Activated CD8-positive, alpha-beta T cell treated with anti-CD3 and anti-CD28 coated beads, Interleukin-2, amount 10 ng/mL, durations not matched to agents 7 days and 5 days (primary cell): ENCODE measurements around the gene STIM1. TPM values are rescaled to one million over a fixed set of nuclear protein-coding genes. Genes with fewer than 3 reads are reported as not detected.
A peak's percentile ranks its signal among the peaks of the same experiment; 100 is the strongest.

Experiments
- ATAC-seq: fragments of 150-1000 bp; cut with Tn5 transposase; one replicate; pipeline ENCODE4 v1.10.0; 2021; ENCODE audit warnings: moderate library complexity
- CTCF ChIA-PET: fragments of 350-600 bp; sonication (Branson Sonifier 250); formaldehyde crosslinking; loops from one replicate; lab custom pipeline; 2021; ENCODE audit warnings: antibody characterized with exemption; lab: Charles Lee
- POLR2A ChIA-PET: fragments of 350-600 bp; sonication (Branson Sonifier 250); formaldehyde crosslinking; loops from one replicate; lab custom pipeline; 2021; ENCODE audit warnings: antibody characterized with exemption; lab: Charles Lee
- DNase-seq: peaks from one replicate; pipeline ENCODE4 v3.0.0-alpha.2; 2020
- H3K27ac Mint-ChIP-seq: one replicate; pipeline ENCODE4 v1.8.0; 2021; ENCODE audit warnings: mild to moderate bottlenecking, mixed read lengths
- H3K27me3 Mint-ChIP-seq: one replicate; pipeline ENCODE4 v1.8.0; 2021; ENCODE audit warnings: low read depth, mixed read lengths
- H3K36me3 Mint-ChIP-seq: one replicate; pipeline ENCODE4 v1.8.0; 2021; ENCODE audit warnings: low read depth, mixed read lengths
- H3K4me1 Mint-ChIP-seq: one replicate; pipeline ENCODE4 v1.8.0; 2021; ENCODE audit warnings: low read depth, mixed read lengths
- H3K4me3 Mint-ChIP-seq: one replicate; pipeline ENCODE4 v1.8.0; 2021; ENCODE audit warnings: mild to moderate bottlenecking, mixed read lengths
- H3K9me3 Mint-ChIP-seq: one replicate; pipeline ENCODE4 v1.8.0; 2022; ENCODE audit warnings: mixed read lengths; ENCODE audit not compliant: insufficient read depth
- total RNA-seq, 2 experiments: library from RNA; stranded (reverse); gene quantifications; one replicate each; pipeline ENCODE4 v1.2.3, GENCODE V29; 2021

The STIM1 gene
- total RNA-seq, 2 experiments from 2014 or later, result 97.3 to 104 TPM

DNA sequence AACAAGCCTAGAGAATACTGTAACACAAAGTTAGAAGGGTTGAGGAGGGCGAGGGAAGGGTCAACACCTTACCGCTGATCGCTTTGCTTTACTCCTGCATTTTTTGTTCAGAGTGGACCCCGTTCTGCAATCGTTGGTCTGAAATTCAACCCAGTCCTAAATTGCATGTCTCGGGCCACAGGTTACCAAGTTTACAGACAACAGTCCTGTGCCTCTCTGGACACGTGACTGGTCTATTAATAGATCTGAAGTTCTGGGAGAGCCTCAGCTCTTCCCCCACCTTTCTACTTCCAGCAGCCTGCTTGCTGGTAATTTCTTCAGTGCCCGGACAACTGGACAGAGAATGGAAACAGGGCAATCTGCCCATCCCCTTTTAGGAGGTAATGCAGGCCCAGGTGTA lies 74.2 kb downstream of the STIM1 start:
- H3K36me3 Mint-ChIP-seq, result peaks cover 16% of the 10 kb centered on the region
- ChIA-PET CTCF (interaction anchor here (2.2 kb wide), 1 partner anchor 75 kb away, joined by 11 read pairs; the partner anchor contains the start of gene STIM1), POLR2A (interaction anchor here (0.9 to 2.0 kb wide), 3 partner anchors 9 to 88 kb away, joined by 3 to 5 read pairs (median 5); partner anchors contain the start of gene RHOG)
- H3K27me3 Mint-ChIP-seq, result no peaks in the 10 kb centered on the region
- DNase-seq, result no peak
- no peak for ATAC-seq
- H3K27ac Mint-ChIP-seq, result peak overlapping the region; percentile 18
- H3K4me3 Mint-ChIP-seq, result no peak overlapping the region
- H3K9me3 Mint-ChIP-seq, result no peaks in the 10 kb centered on the region
- peaks cover 38% of the 10 kb centered on the region for H3K4me1 Mint-ChIP-seq

DNA sequence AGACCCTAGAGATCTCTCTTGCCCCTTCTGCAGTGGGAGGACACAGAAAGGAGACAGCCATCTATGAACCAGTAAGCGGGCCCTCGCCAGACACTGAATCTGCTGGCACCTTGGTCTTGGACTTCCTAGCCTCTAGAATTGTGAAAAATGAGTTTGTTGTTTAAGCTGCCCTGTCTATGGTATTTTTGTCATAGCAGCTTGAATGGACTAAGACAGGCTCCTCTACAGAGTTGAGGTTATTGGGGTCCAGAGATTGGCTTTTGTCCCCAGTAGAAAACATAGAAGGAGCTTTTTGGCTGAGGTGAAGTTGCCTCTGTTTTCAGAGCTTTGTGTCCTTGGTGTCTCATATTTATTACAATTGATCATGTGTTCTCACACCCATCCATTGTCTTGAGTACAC lies 77.2 kb downstream of the STIM1 start:
- no peak for ATAC-seq
- H3K27ac Mint-ChIP-seq, result no peak overlapping the region
- H3K4me3 Mint-ChIP-seq, result no peak overlapping the region
- H3K27me3 Mint-ChIP-seq, result no peaks in the 10 kb centered on the region
- CTCF ChIA-PET, result interaction anchor here (0.6 to 1.4 kb wide), 3 partner anchors 10 to 52 kb away, joined by 3 to 4 read pairs (median 3); no protein-coding TSS in a partner anchor
- H3K36me3 Mint-ChIP-seq, result peaks cover 35% of the 10 kb centered on the region
- no peak for DNase-seq
- POLR2A ChIA-PET, result interaction anchor here (0.9 kb wide), 1 partner anchor 79 kb away, joined by 3 read pairs; no protein-coding TSS in a partner anchor
- peaks cover 51% of the 10 kb centered on the region for H3K4me1 Mint-ChIP-seq
- no peaks in the 10 kb centered on the region for H3K9me3 Mint-ChIP-seq

GRCh38 chr11:3933165-3933628 lies 77.7 kb downstream of the STIM1 start:
- ChIA-PET CTCF (interaction anchor here (0.8 to 1.4 kb wide), 3 partner anchors 26 to 139 kb away, joined by 3 to 4 read pairs (median 3); no protein-coding TSS in a partner anchor), POLR2A (interaction anchor here (0.9 kb wide), 1 partner anchor 79 kb away, joined by 3 read pairs; no protein-coding TSS in a partner anchor)
- H3K9me3 Mint-ChIP-seq, result no peaks in the 10 kb centered on the region
- H3K27me3 Mint-ChIP-seq, result no peaks in the 10 kb centered on the region
- H3K4me3 Mint-ChIP-seq, result no peak overlapping the region
- H3K27ac Mint-ChIP-seq, result no peak overlapping the region
- no peak for ATAC-seq
- peaks cover 52% of the 10 kb centered on the region for H3K4me1 Mint-ChIP-seq
- DNase-seq, result no peak
- H3K36me3 Mint-ChIP-seq, result peaks cover 35% of the 10 kb centered on the region

DNA sequence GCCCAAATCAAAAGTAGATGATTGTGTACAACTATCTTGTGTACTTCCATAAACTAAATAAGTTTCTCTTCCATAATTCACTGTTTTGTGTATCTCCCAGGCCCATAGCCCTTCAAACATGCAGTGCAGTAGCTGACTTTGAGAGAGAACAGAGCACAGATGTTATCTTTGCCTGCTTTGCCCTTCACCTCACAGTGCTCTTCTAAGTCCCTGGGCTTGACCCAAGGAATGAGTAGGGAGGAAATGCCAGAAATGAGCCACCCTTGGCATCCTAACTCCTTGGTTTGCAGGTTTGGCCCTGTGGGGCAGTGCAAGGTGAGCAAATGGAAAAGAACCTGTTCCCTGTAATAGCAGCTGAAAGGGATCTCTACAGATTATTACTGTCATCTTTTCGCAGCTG lies 79.2 kb downstream of the STIM1 start:
- POLR2A ChIA-PET, result no interaction called here
- Mint-ChIP-seq H3K4me3 (no peak overlapping the region), H3K36me3 (peaks cover 28% of the 10 kb centered on the region), H3K9me3 (no peaks in the 10 kb centered on the region), H3K27ac (peak overlapping the region; percentile 48), H3K4me1 (peaks cover 63% of the 10 kb centered on the region), H3K27me3 (no peaks in the 10 kb centered on the region)
- ATAC-seq (no peak), DNase-seq (no peak)
- CTCF ChIA-PET, result interaction anchor here (0.8 to 0.9 kb wide), 2 partner anchors 38 to 93 kb away, joined by 3 read pairs; partner anchors contain the start of gene RHOG

DNA sequence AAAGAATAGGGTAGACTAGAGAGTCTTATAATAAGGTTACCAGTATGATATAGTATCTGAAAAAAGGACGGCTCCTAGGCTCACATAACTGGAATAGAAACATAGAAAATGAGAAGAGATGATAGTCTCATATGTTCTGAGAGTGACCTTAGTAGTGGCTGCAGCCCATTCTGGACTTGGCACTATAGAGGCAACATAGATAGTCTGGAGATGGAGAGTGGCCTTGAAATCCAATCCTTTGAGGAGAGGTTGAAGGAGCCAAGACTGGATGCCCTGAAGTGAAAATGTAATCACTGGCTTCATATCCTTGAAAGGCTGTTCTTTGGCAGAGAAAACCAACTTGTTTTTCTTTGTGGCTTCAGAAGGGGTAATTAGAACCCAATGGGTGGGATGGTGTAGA lies 81.1 kb downstream of the STIM1 start:
- ATAC-seq, result no peak
- Mint-ChIP-seq H3K27ac (no peak overlapping the region), H3K36me3 (peaks cover 28% of the 10 kb centered on the region), H3K9me3 (no peaks in the 10 kb centered on the region), H3K27me3 (no peaks in the 10 kb centered on the region), H3K4me3 (no peak overlapping the region), H3K4me1 (peaks cover 69% of the 10 kb centered on the region)
- no peak for DNase-seq
- POLR2A ChIA-PET, result no interaction called here
- CTCF ChIA-PET, result interaction anchor here (1.5 to 5.0 kb wide), 3 partner anchors 9 to 81 kb away, joined by 5 to 24 read pairs (median 6); partner anchors contain the start of gene STIM1

- Mint-ChIP-seq H3K4me3 (no peak overlapping the region), H3K9me3 (no peaks in the 10 kb centered on the region)
Observed at GRCh38 chr11:3939211-3939610, 83.7 kb downstream of the STIM1 start.

GRCh38 chr11:3939651-3940190 lies 84.3 kb downstream of the STIM1 start:
- no peak for DNase-seq
- CTCF ChIA-PET, result interaction anchor here (0.9 to 7.7 kb wide), 6 partner anchors 45 to 133 kb away, joined by 3 to 59 read pairs (median 6); partner anchors contain the start of gene STIM1
- no peak overlapping the region for H3K27ac Mint-ChIP-seq
- no peaks in the 10 kb centered on the region for H3K9me3 Mint-ChIP-seq
- H3K4me1 Mint-ChIP-seq, result peaks cover 83% of the 10 kb centered on the region
- no peaks in the 10 kb centered on the region for H3K27me3 Mint-ChIP-seq
- peaks cover 39% of the 10 kb centered on the region for H3K36me3 Mint-ChIP-seq
- H3K4me3 Mint-ChIP-seq, result no peak overlapping the region
- POLR2A ChIA-PET, result interaction anchor here (0.6 kb wide), 1 partner anchor 15 kb away, joined by 4 read pairs; no protein-coding TSS in a partner anchor
- no peak for ATAC-seq

More at GRCh38 chr11:3939211-3939610, 83.7 kb downstream of the STIM1 start:
- peaks cover 83% of the 10 kb centered on the region for H3K4me1 Mint-ChIP-seq
- H3K27me3 Mint-ChIP-seq, result no peaks in the 10 kb centered on the region
- POLR2A ChIA-PET, result interaction anchor here (0.6 kb wide), 1 partner anchor 15 kb away, joined by 4 read pairs; no protein-coding TSS in a partner anchor
- H3K27ac Mint-ChIP-seq, result no peak overlapping the region
- ATAC-seq (no peak), DNase-seq (no peak)
- H3K36me3 Mint-ChIP-seq, result peaks cover 34% of the 10 kb centered on the region
- CTCF ChIA-PET, result interaction anchor here (0.9 to 7.7 kb wide), 7 partner anchors 45 to 134 kb away, joined by 3 to 59 read pairs (median 3); partner anchors contain the start of gene STIM1

GRCh38 chr11:3942160-3942955 lies 86.9 kb downstream of the STIM1 start:
- no peaks in the 10 kb centered on the region for H3K9me3 Mint-ChIP-seq
- H3K36me3 Mint-ChIP-seq, result peaks cover 42% of the 10 kb centered on the region
- peak overlapping the region; percentile 89 for H3K27ac Mint-ChIP-seq
- no peaks in the 10 kb centered on the region for H3K27me3 Mint-ChIP-seq
- H3K4me1 Mint-ChIP-seq, result peaks cover 85% of the 10 kb centered on the region
- ChIA-PET POLR2A (interaction anchor here (1.0 to 2.6 kb wide), 5 partner anchors 16 to 101 kb away, joined by 3 to 19 read pairs (median 4); partner anchors contain the start of genes RHOG and STIM1), CTCF (interaction anchor here (0.6 to 7.7 kb wide), 33 partner anchors 9 to 143 kb away, joined by 3 to 74 read pairs (median 4); partner anchors contain the start of genes RHOG and STIM1)
- H3K4me3 Mint-ChIP-seq, result peak overlapping the region; percentile 39
- peak; percentile 64 for DNase-seq
- peak; percentile 63 for ATAC-seq

DNA sequence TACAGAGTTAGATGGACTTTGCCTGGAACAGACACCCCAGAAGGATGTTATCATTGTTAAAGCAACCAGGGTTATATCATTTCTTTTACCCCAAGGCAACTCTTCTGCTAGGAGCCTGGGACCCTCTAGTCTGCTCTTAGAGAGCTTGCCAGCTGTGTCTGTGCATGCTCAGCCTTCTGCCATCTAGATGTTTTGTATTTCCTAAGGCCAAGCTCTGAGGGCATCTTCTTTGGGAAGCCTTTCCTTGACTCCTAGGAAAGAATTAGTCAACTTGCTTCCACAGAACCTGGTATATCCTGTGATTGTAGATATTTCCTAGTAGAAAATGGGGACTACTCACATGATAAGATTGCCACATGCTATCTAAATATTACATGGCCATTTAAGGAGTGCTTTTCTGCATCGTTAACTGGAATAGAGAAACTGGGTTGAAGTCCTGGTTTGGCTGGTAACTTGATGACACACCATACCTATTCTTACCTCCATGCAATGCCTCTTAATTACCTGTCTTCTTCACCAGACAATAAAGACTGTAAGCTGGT lies 87.6 kb downstream of the STIM1 start:
- Mint-ChIP-seq H3K9me3 (no peaks in the 10 kb centered on the region), H3K4me1 (peaks cover 87% of the 10 kb centered on the region), H3K27me3 (no peaks in the 10 kb centered on the region), H3K4me3 (peak overlapping the region; percentile 39), H3K36me3 (peaks cover 42% of the 10 kb centered on the region), H3K27ac (peak overlapping the region; percentile 89)
- ATAC-seq (peak; percentile 12), DNase-seq (no peak)
- ChIA-PET POLR2A (interaction anchor here (1.0 to 2.6 kb wide), 6 partner anchors 9 to 102 kb away, joined by 3 to 19 read pairs (median 4); partner anchors contain the start of genes RHOG and STIM1), CTCF (interaction anchor here (0.6 to 7.7 kb wide), 33 partner anchors 9 to 450 kb away, joined by 3 to 74 read pairs (median 4); partner anchors contain the start of genes RHOG, STIM1 and TRIM21)

- DNase-seq (no peak), ATAC-seq (no peak)
- Mint-ChIP-seq H3K27ac (peak overlapping the region; percentile 89), H3K36me3 (peaks cover 51% of the 10 kb centered on the region), H3K27me3 (no peaks in the 10 kb centered on the region), H3K4me3 (no peak overlapping the region), H3K4me1 (peaks cover 88% of the 10 kb centered on the region), H3K9me3 (no peaks in the 10 kb centered on the region)
- ChIA-PET CTCF (interaction anchor here (1.1 to 7.7 kb wide), 7 partner anchors 7 to 129 kb away, joined by 3 to 74 read pairs (median 9); partner anchors contain the start of gene STIM1), POLR2A (interaction anchor here (0.7 kb wide), 1 partner anchor 10 kb away, joined by 3 read pairs; no protein-coding TSS in a partner anchor)
Observed at GRCh38 chr11:3944198-3944597, 88.7 kb downstream of the STIM1 start.
